Fibroblast of lung (primary cell): Measurements from ENCODE around the gene ADH4. TPM values are rescaled to one million over a fixed set of nuclear protein-coding genes. Genes with fewer than 3 reads are reported as not detected.
A peak's percentile ranks its signal among the peaks of the same experiment; 100 is the strongest.

ENCODE experiments used
- DNase-seq, 2 donors: peaks; one replicate each; pipeline versions ENCODE4 v3.0.0 to v3.0.0-alpha.2; 2010; ENCODE audit warnings: low read depth in 2 of 2
- H2AFZ ChIP-seq: 2 replicates; pipeline ENCODE4 v1.5.1; 2012; ENCODE audit warnings: low read length, control low read depth, inconsistent platforms
- H3K27ac ChIP-seq: 2 replicates; pipeline ENCODE4 v1.5.1; 2011; ENCODE audit warnings: low read length, control low read depth; ENCODE audit not compliant: insufficient read depth
- H3K27me3 ChIP-seq: 2 replicates; pipeline ENCODE4 v1.5.1; 2011; ENCODE audit warnings: mild to moderate bottlenecking, low read length; ENCODE audit not compliant: control insufficient read depth, insufficient read depth
- H3K36me3 ChIP-seq: 2 replicates; pipeline ENCODE4 v1.5.1; 2011; ENCODE audit warnings: low read length; ENCODE audit not compliant: control insufficient read depth, insufficient read depth
- H3K4me1 ChIP-seq: 2 replicates; pipeline ENCODE4 v1.5.1; 2011; ENCODE audit warnings: low read length; ENCODE audit not compliant: control insufficient read depth, insufficient read depth; ENCODE audit errors: extremely low read depth
- H3K4me2 ChIP-seq: 2 replicates; pipeline ENCODE4 v1.5.1; 2011; ENCODE audit warnings: low read length, control low read depth; ENCODE audit not compliant: insufficient read depth; ENCODE audit errors: extremely low read depth
- H3K4me3 ChIP-seq, 4 experiments: fragments of 200-600 bp in 1 of 4; sonication (generic) in 1 of 4; replicated peaks in 1 of 4; 2 replicates each; pipeline ENCODE4 v1.5.1; 2011 to 2016; ENCODE audit warnings: low read length in 4 of 4, low read depth in 3 of 4, mild to moderate bottlenecking in 3 of 4, control low read depth in 2 of 4, inconsistent platforms in 1 of 4, mixed read lengths in 1 of 4; ENCODE audit not compliant: insufficient read depth in 1 of 4; ENCODE audit errors: control extremely low read depth in 1 of 4
- H3K79me2 ChIP-seq: 2 replicates; pipeline ENCODE4 v1.5.1; 2012; ENCODE audit warnings: mild to moderate bottlenecking, low read length, inconsistent platforms; ENCODE audit not compliant: control insufficient read depth, insufficient read depth
- H3K9ac ChIP-seq: 2 replicates; pipeline ENCODE4 v1.5.1; 2011; ENCODE audit warnings: mild to moderate bottlenecking, low read length, control low read depth; ENCODE audit not compliant: insufficient read depth
- H3K9me3 ChIP-seq: 2 replicates; pipeline ENCODE4 v1.5.1; 2012; ENCODE audit warnings: low read depth, low read length; ENCODE audit not compliant: control insufficient read depth, insufficient read depth
- H4K20me1 ChIP-seq: 2 replicates; pipeline ENCODE4 v1.5.1; 2011; ENCODE audit warnings: low read length; ENCODE audit not compliant: control insufficient read depth, insufficient read depth; ENCODE audit errors: extremely low read depth
- EZH2 ChIP-seq: IDR thresholded peaks from 2 replicates; pipeline ENCODE4 v1.5.1; 2012; ENCODE audit warnings: low read length, control low read depth, mild to moderate bottlenecking; ENCODE audit errors: missing control alignments
- polyA plus RNA-seq, 2 donors: library from polyadenylated mRNA; depleted of rRNA in 1 of 2; stranded (reverse) in 1 of 2; unstranded in 1 of 2; fragments of >200 nt; gene quantifications; 2 replicates each; pipeline ENCODE4 v1.2.1, GENCODE V29; 2011 to 2012; ENCODE audit warnings: missing spikeins in 1 of 2
- total RNA-seq: library from RNA; depleted of rRNA; stranded (reverse); fragments of >200 nt; gene quantifications from 2 replicates; pipeline ENCODE4 v1.2.1, GENCODE V29; 2014
- TF ChIP-seq, protein P1 (sequence below), 2 donors: IDR thresholded peaks in 1 of 2; conservative IDR thresholded peaks in 1 of 2; 1 replicate in 1 of 2; 2 replicates in 1 of 2; pipeline ENCODE4 v1.5.1; 2011 to 2012; ENCODE audit warnings: low read length in 2 of 2, control low read depth in 1 of 2, inconsistent platforms in 1 of 2, low read depth in 1 of 2, mild to moderate bottlenecking in 1 of 2

ADH4 gene
- total and polyA plus RNA-seq, 2 donors (not counting 1 experiment from before 2014, with no cell fraction given) = 0.03 TPM; not detected in 1

DNA sequence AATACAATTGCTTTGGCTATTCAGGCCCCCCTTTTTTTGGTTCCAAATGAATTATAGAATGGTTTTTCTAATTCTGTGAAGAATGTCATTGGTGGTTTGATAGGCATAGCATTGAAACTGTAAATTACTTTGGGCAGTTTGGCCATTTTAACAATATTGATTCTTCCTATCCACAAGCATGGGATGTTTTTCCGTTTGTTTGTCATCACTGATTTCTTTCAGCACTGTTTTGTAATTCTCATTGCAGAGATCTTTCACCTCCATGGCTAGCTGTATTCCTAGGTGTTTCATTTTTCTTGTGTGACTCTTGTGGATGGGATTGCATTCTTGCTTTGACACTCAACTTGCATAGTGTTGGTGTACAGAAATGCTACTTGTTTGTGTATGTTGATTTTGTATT is 41.9 kb upstream of the ADH4 start:
- H3K4me1 ChIP-seq = no peaks in the 10 kb centered on the region
- H4K20me1 ChIP-seq = no peaks in the 10 kb centered on the region
- H3K9me3 ChIP-seq = no peaks in the 10 kb centered on the region
- no peak overlapping the region for H2AFZ ChIP-seq
- H3K27ac ChIP-seq = no peak overlapping the region
- no peak for DNase-seq
- H3K27me3 ChIP-seq = no peaks in the 10 kb centered on the region
- no peaks in the 10 kb centered on the region for H3K36me3 ChIP-seq
- no peaks in the 10 kb centered on the region for H3K79me2 ChIP-seq
- no peak overlapping the region for H3K4me2 ChIP-seq
- TF ChIP-seq EZH2 = no peak
- TF ChIP-seq, protein P1, sequence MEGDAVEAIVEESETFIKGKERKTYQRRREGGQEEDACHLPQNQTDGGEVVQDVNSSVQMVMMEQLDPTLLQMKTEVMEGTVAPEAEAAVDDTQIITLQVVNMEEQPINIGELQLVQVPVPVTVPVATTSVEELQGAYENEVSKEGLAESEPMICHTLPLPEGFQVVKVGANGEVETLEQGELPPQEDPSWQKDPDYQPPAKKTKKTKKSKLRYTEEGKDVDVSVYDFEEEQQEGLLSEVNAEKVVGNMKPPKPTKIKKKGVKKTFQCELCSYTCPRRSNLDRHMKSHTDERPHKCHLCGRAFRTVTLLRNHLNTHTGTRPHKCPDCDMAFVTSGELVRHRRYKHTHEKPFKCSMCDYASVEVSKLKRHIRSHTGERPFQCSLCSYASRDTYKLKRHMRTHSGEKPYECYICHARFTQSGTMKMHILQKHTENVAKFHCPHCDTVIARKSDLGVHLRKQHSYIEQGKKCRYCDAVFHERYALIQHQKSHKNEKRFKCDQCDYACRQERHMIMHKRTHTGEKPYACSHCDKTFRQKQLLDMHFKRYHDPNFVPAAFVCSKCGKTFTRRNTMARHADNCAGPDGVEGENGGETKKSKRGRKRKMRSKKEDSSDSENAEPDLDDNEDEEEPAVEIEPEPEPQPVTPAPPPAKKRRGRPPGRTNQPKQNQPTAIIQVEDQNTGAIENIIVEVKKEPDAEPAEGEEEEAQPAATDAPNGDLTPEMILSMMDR (conservative IDR thresholded peaks at IDR 0.05 in 1 of 2, IDR thresholded peaks at IDR 0.05 in 1 of 2; ENCODE audit: low read depth in 1 of 2, low read length in 2 of 2) = no peak
- no peak overlapping the region for H3K9ac ChIP-seq
- H3K4me3 ChIP-seq = no peak overlapping the region

DNA sequence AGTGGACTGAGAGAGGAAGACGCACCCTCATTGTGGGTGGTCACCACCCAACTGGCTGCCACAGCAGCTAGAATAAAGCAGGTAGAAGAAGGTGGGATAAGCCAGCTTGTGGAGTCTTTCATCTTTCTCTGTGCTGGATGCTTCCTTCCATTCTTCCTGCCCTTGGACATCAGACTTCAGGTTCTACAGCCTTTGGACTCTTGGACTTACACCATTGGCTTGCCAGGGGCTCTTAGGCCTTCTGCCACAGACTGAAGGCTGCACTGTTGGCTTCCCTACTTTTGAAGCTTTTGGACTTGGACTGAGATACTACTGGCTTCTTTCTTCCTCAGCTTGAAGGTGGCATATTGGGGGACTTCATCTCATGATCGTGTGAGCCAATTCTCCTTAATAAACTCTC is 41.5 kb upstream of the ADH4 start:
- no peak for DNase-seq
- Histone ChIP-seq H3K27me3 (no peaks in the 10 kb centered on the region), H3K27ac (no peak overlapping the region), H3K9ac (no peak overlapping the region), H3K4me1 (peaks cover under 1% of the 10 kb centered on the region), H3K79me2 (no peaks in the 10 kb centered on the region), H3K4me3 (no peak overlapping the region), H2AFZ (no peak overlapping the region), H4K20me1 (no peaks in the 10 kb centered on the region), H3K4me2 (no peak overlapping the region), H3K36me3 (no peaks in the 10 kb centered on the region), H3K9me3 (no peaks in the 10 kb centered on the region)
- TF ChIP-seq EZH2 = no peak
- TF ChIP-seq, protein P1 (conservative IDR thresholded peaks at IDR 0.05 in 1 of 2, IDR thresholded peaks at IDR 0.05 in 1 of 2; ENCODE audit: low read depth in 1 of 2, low read length in 2 of 2) = no peak

DNA sequence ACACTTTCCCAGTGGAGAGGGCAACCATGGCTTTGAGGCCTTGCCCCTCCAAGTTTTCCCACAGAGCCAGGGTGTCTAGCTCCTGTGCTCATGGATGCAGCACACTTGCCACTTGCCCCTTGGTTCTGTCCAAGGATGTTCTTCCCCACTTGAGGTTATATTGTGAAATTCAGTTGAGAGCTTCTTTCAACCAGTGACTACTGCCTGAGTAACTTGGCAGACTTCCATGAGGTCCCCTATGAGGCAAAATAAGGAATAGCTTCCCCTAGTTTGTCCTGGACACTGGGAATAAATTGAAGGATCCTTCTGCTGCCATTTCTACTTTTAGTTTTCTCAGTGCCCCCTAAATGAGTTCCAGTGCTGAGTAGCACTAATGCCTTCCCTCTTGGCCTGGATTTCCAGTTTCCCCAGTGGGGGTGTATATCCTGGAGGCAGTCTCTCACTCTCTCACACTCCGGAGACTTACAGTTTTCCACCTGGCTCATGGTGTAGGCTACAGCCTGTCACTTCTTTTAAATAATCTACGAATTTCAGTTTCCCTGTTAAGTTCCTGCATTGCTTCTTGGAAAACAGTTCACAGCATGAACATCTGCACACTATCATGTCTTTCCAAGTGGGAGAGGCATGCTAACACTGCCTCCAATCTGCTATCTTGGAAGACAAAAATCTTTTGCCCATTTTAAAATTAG is 36.4 kb upstream of the ADH4 start:
- Histone ChIP-seq H3K27ac (no peak overlapping the region), H3K27me3 (no peaks in the 10 kb centered on the region), H3K4me2 (peak overlapping the region; percentile 25), H4K20me1 (no peaks in the 10 kb centered on the region), H3K4me3 (no peak overlapping the region), H3K4me1 (peaks cover 5% of the 10 kb centered on the region), H3K9ac (no peak overlapping the region), H3K36me3 (no peaks in the 10 kb centered on the region), H3K9me3 (no peaks in the 10 kb centered on the region), H3K79me2 (no peaks in the 10 kb centered on the region), H2AFZ (peak overlapping the region; percentile 7)
- TF ChIP-seq EZH2 = no peak
- TF ChIP-seq, protein P1 (conservative IDR thresholded peaks at IDR 0.05 in 1 of 2, IDR thresholded peaks at IDR 0.05 in 1 of 2; ENCODE audit: low read depth in 1 of 2, low read length in 2 of 2) = no peak
- peak; percentile 55 to 87 for DNase-seq
